RCC 7860 (cell line): ENCODE data around the gene VSTM2B.

Source experiments
- DNase-seq: peaks from one replicate; pipeline ENCODE4 v3.0.0-alpha.2; 2015; ENCODE audit warnings: low spot score
- FAIRE-seq: peaks from 2 replicates; lab custom pipeline; 2012; peaks lifted over from hg19 to GRCh38; lab: Jason Lieb, UNC

The VSTM2B gene

GRCh38 chr19:29563486-29564101 is 37.8 kb downstream of the VSTM2B start:
- FAIRE-seq (no peak), DNase-seq (no peak)

GRCh38 chr19:29564574-29565005 is 38.8 kb downstream of the VSTM2B start:
- FAIRE-seq (no peak), DNase-seq (no peak)

GRCh38 chr19:29565171-29565570 is 39.4 kb downstream of the VSTM2B start:
- FAIRE-seq = no peak

GRCh38 chr19:29566496-29567054 is 40.8 kb downstream of the VSTM2B start:
- DNase-seq = no peak
- no peak for FAIRE-seq

More at GRCh38 chr19:29565171-29565570, 39.4 kb downstream of the VSTM2B start:
- no peak for DNase-seq

GRCh38 chr19:29567366-29567915 is 41.6 kb downstream of the VSTM2B start:
- DNase-seq (no peak), FAIRE-seq (no peak)

GRCh38 chr19:29568036-29569025 is 42.5 kb downstream of the VSTM2B start:
- FAIRE-seq = no peak
- DNase-seq = no peak

GRCh38 chr19:29569038-29569911 is 43.5 kb downstream of the VSTM2B start:
- FAIRE-seq (no peak), DNase-seq (no peak)

GRCh38 chr19:29571181-29571580 is 45.4 kb downstream of the VSTM2B start:
- FAIRE-seq (no peak), DNase-seq (no peak)

- DNase-seq = no peak
- FAIRE-seq = no peak
These were observed 47.7 kb downstream of the VSTM2B start for GRCh38 chr19:29573486-29573885.

GRCh38 chr19:29574510-29574909 is 48.7 kb downstream of the VSTM2B start:
- no peak for FAIRE-seq
- no peak for DNase-seq

GRCh38 chr19:29576046-29576606 is 50.3 kb downstream of the VSTM2B start:
- no peak for DNase-seq
- no peak for FAIRE-seq

GRCh38 chr19:29576761-29577648 is 51.2 kb downstream of the VSTM2B start:
- no peak for FAIRE-seq
- DNase-seq = peak; percentile 37

GRCh38 chr19:29577649-29577963 is 51.8 kb downstream of the VSTM2B start:
- DNase-seq (no peak), FAIRE-seq (no peak)

- no peak for FAIRE-seq
These were observed 52.6 kb downstream of the VSTM2B start for GRCh38 chr19:29578349-29578748.

GRCh38 chr19:29579308-29579910 is 53.6 kb downstream of the VSTM2B start:
- DNase-seq = no peak
- no peak for FAIRE-seq

More at GRCh38 chr19:29578349-29578748, 52.6 kb downstream of the VSTM2B start:
- no peak for DNase-seq

- FAIRE-seq (no peak), DNase-seq (no peak)
These were observed 55.6 kb downstream of the VSTM2B start for GRCh38 chr19:29581398-29581797.

- no peak for FAIRE-seq
These were observed 57.6 kb downstream of the VSTM2B start for GRCh38 chr19:29583196-29583999.

GRCh38 chr19:29586401-29586800 is 60.6 kb downstream of the VSTM2B start:
- FAIRE-seq (no peak), DNase-seq (no peak)

More at GRCh38 chr19:29583196-29583999, 57.6 kb downstream of the VSTM2B start:
- no peak for DNase-seq
